OCI-LY1 (cell line): ENCODE results near the gene MRPS22.

Experiments used
- H2AFZ ChIP-seq: fragments of 200-600 bp; sonication (generic), shearing (Covaris generic); 2 replicates; pipeline ENCODE4 v1.6.0; 2014; ENCODE audit warnings: antibody characterized with exemption, mild to moderate bottlenecking, low read length
- H3F3A ChIP-seq: fragments of 200-600 bp; sonication (generic), shearing (Covaris generic); 2 replicates; pipeline ENCODE4 v1.6.0; 2014; ENCODE audit warnings: mild to moderate bottlenecking, antibody characterized with exemption, low read length, moderate library complexity; ENCODE audit not compliant: insufficient read depth
- H3K27ac ChIP-seq: fragments of 200-600 bp; sonication (generic); 2 replicates; pipeline ENCODE4 v1.5.1; 2014; ENCODE audit warnings: low read length, mixed run types, mild to moderate bottlenecking, low read depth; ENCODE audit not compliant: poor library complexity, severe bottlenecking
- H3K27me3 ChIP-seq: fragments of 200-600 bp; sonication (generic); 2 replicates; pipeline ENCODE4 v1.6.0; 2014; ENCODE audit warnings: antibody characterized with exemption, mild to moderate bottlenecking, low read length, moderate library complexity; ENCODE audit not compliant: insufficient read depth
- H3K36me3 ChIP-seq: fragments of 200-600 bp; sonication (generic); 2 replicates; pipeline ENCODE4 v1.6.1; 2014; ENCODE audit warnings: mild to moderate bottlenecking, antibody characterized with exemption, low read length, moderate library complexity, mixed read lengths; ENCODE audit not compliant: insufficient read depth
- H3K4me1 ChIP-seq: fragments of 200-600 bp; sonication (generic); 2 replicates; pipeline ENCODE4 v1.5.1; 2014; ENCODE audit warnings: mild to moderate bottlenecking, low read length, moderate library complexity; ENCODE audit not compliant: insufficient read depth, severe bottlenecking
- H3K4me2 ChIP-seq: fragments of 200-600 bp; sonication (generic), shearing (Covaris generic); 2 replicates; pipeline ENCODE4 v1.6.1; 2014; ENCODE audit warnings: low read length
- H3K4me3 ChIP-seq: fragments of 200-600 bp; sonication (generic); 2 replicates; pipeline ENCODE4 v1.5.1; 2014; ENCODE audit warnings: low read length, low read depth, mild to moderate bottlenecking, mixed read lengths; ENCODE audit not compliant: poor library complexity, severe bottlenecking
- H3K79me2 ChIP-seq: fragments of 200-600 bp; shearing (Covaris generic); 2 replicates; pipeline ENCODE4 v1.6.1; 2016; ENCODE audit warnings: mixed run types, low read length, mixed read lengths; ENCODE audit not compliant: insufficient read depth
- H3K9ac ChIP-seq: fragments of 200-600 bp; sonication (generic), shearing (Covaris generic); 2 replicates; pipeline ENCODE4 v1.6.1; 2014; ENCODE audit warnings: mild to moderate bottlenecking, low read length, mixed read lengths
- H3K9me2 ChIP-seq: fragments of 200-600 bp; sonication (generic), shearing (Covaris generic); 2 replicates; pipeline ENCODE4 v1.6.1; 2014; ENCODE audit warnings: low read depth, mild to moderate bottlenecking, low read length, mixed read lengths
- H3K9me3 ChIP-seq: fragments of 200-600 bp; shearing (Covaris generic); 2 replicates; pipeline ENCODE4 v1.6.1; 2014; ENCODE audit warnings: low read length, mixed read lengths
- H4K20me1 ChIP-seq: fragments of 200-600 bp; sonication (generic), shearing (Covaris generic); 2 replicates; pipeline ENCODE4 v1.6.0; 2016; ENCODE audit warnings: mild to moderate bottlenecking, low read length; ENCODE audit not compliant: insufficient read depth
- CTCF ChIP-seq: fragments of 200-600 bp; sonication (generic), shearing (Covaris generic); IDR thresholded peaks from 2 replicates; pipeline ENCODE4 v1.5.1; 2017; ENCODE audit warnings: mild to moderate bottlenecking, antibody characterized with exemption, low read length, moderate library complexity, mixed read lengths
- EZH2 ChIP-seq: fragments of 200-600 bp; sonication (generic), shearing (Covaris generic); IDR thresholded peaks from 2 replicates; pipeline ENCODE4 v1.8.0; 2017; ENCODE audit warnings: borderline replicate concordance, mixed run types, mild to moderate bottlenecking, antibody characterized with exemption, low read length, moderate library complexity, mixed read lengths

The MRPS22 gene

GRCh38 chr3:139340784-139341183, 3.0 kb upstream of the MRPS22 start:
- H3K9me3 ChIP-seq: no peaks in the 10 kb centered on the region
- no peaks in the 10 kb centered on the region for H3F3A ChIP-seq
- no peak overlapping the region for H3K27ac ChIP-seq
- no peak for TF ChIP-seq EZH2
- H2AFZ ChIP-seq: no peak overlapping the region
- peaks cover 16% of the 10 kb centered on the region for H3K79me2 ChIP-seq
- no peaks in the 10 kb centered on the region for H4K20me1 ChIP-seq
- no peak overlapping the region for H3K9ac ChIP-seq
- H3K27me3 ChIP-seq: 0 out of 2 replicates have a peak, but pooled peaks cover 5% of the 10 kb centered on the region
- no peak overlapping the region for H3K4me2 ChIP-seq
- no peaks in the 10 kb centered on the region for H3K9me2 ChIP-seq
- peaks cover 18% of the 10 kb centered on the region for H3K4me1 ChIP-seq
- no peak overlapping the region for H3K4me3 ChIP-seq
- no peaks in the 10 kb centered on the region for H3K36me3 ChIP-seq

- peaks cover 20% of the 10 kb centered on the region for H3K4me1 ChIP-seq
- H3K4me3 ChIP-seq: no peak overlapping the region
- H3K27ac ChIP-seq: no peak overlapping the region
- no peak overlapping the region for H2AFZ ChIP-seq
- TF ChIP-seq EZH2 (no peak), CTCF (no peak)
- H3K9ac ChIP-seq: no peak overlapping the region
- no peak overlapping the region for H3K4me2 ChIP-seq
- H4K20me1 ChIP-seq: no peaks in the 10 kb centered on the region
- peaks cover 4% of the 10 kb centered on the region; the same call in 1 of the 2 replicates for H3K36me3 ChIP-seq
- no peaks in the 10 kb centered on the region for H3K9me3 ChIP-seq
- 0 out of 2 replicates have a peak, but pooled peaks cover 5% of the 10 kb centered on the region for H3K27me3 ChIP-seq
- peaks cover 16% of the 10 kb centered on the region for H3K79me2 ChIP-seq
- H3K9me2 ChIP-seq: no peaks in the 10 kb centered on the region
- no peaks in the 10 kb centered on the region for H3F3A ChIP-seq
These were observed 1.8 kb upstream of the MRPS22 start for GRCh38 chr3:139342054-139342453.

DNA sequence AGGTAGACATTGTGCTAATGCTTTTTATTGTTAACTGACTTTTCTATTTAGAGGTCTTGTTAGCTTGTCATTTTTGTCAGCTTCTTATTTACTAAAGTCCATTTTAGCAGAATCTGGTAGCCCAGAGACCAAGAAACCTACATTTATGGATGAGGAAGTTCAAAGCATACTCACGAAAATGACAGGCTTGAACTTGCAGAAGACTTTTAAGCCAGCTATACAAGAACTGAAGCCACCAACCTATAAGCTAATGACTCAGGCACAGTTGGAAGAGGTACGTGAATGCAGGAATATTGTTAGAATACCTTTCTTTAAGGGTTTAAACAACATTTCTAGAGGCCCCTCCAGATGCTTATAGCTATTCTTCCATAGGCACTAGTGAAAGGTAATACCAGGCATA, 3.0 kb downstream of the MRPS22 start:
- H3K9ac ChIP-seq: no peak overlapping the region
- no peaks in the 10 kb centered on the region for H3K27me3 ChIP-seq
- no peak overlapping the region for H3K4me2 ChIP-seq
- H3K4me3 ChIP-seq: no peak overlapping the region
- H3K9me3 ChIP-seq: no peaks in the 10 kb centered on the region
- H3K27ac ChIP-seq: no peak overlapping the region
- H3K79me2 ChIP-seq: peaks cover 16% of the 10 kb centered on the region
- H2AFZ ChIP-seq: no peak overlapping the region
- H3F3A ChIP-seq: no peaks in the 10 kb centered on the region
- H3K9me2 ChIP-seq: no peaks in the 10 kb centered on the region
- H3K4me1 ChIP-seq: peaks cover 20% of the 10 kb centered on the region
- H3K36me3 ChIP-seq: peaks cover 50% of the 10 kb centered on the region
- TF ChIP-seq EZH2 (no peak), CTCF (no peak)
- no peaks in the 10 kb centered on the region for H4K20me1 ChIP-seq

- Histone ChIP-seq H2AFZ (no peak overlapping the region), H3K4me1 (no peaks in the 10 kb centered on the region), H3K9ac (no peak overlapping the region), H3F3A (no peaks in the 10 kb centered on the region), H3K4me3 (no peak overlapping the region), H4K20me1 (no peaks in the 10 kb centered on the region), H3K9me2 (no peaks in the 10 kb centered on the region), H3K27me3 (no peaks in the 10 kb centered on the region), H3K27ac (no peak overlapping the region), H3K9me3 (no peaks in the 10 kb centered on the region), H3K36me3 (peaks cover 98% of the 10 kb centered on the region), H3K79me2 (no peaks in the 10 kb centered on the region), H3K4me2 (no peak overlapping the region)
- TF ChIP-seq EZH2: no peak
- TF ChIP-seq CTCF: peak; percentile 64
These were observed 10.2 kb downstream of the MRPS22 start for GRCh38 chr3:139353920-139354556.
